Stomach (tissue), 19 donors: ENCODE data around the gene ITGAE. TPM values are rescaled to one million over a fixed set of nuclear protein-coding genes. Genes with fewer than 3 reads are reported as not detected.

Experiments used
- DNase-seq, 2 donors: peaks; one replicate each; pipeline versions ENCODE4 v3.0.0 to v3.0.0-alpha.2; 2013 to 2019
- H3K27ac ChIP-seq, 5 donors: fragments of 200-600 bp in 4 of 5; sonication (generic) in 4 of 5; one replicate each; pipeline ENCODE4 v1.5.1; 2013 to 2019; ENCODE audit warnings: mild to moderate bottlenecking in 1 of 5, moderate library complexity in 1 of 5
- H3K27me3 ChIP-seq, 3 donors: fragments of 200-600 bp; sonication (generic); one replicate each; pipeline ENCODE4 v1.5.1; 2017 to 2019; ENCODE audit warnings: mixed run types in 1 of 3
- H3K36me3 ChIP-seq, 4 donors: fragments of 200-600 bp; sonication (generic); 1 replicate in 3 of 4; 2 replicates in 1 of 4; pipeline ENCODE4 v1.5.1; 2016 to 2019
- H3K4me1 ChIP-seq, 4 donors: fragments of 200-600 bp; sonication (generic); one replicate each; pipeline ENCODE4 v1.5.1; 2016 to 2019
- H3K4me3 ChIP-seq, 4 donors: fragments of 200-600 bp; sonication (generic) in 3 of 4; one replicate each; pipeline ENCODE4 v1.5.1; 2016 to 2019; ENCODE audit warnings: mild to moderate bottlenecking in 1 of 4
- H3K9me3 ChIP-seq, 4 donors: fragments of 200-600 bp; sonication (generic); one replicate each; pipeline ENCODE4 v1.5.1; 2016 to 2019
- EP300 ChIP-seq: sonication (generic); formaldehyde crosslinking; IDR thresholded peaks from one replicate; pipeline ENCODE4 v1.6.1; 2017; ENCODE audit warnings: antibody characterized with exemption
- POLR2A ChIP-seq, 4 donors: fragments of 450-650 bp; IDR thresholded peaks; one replicate each; pipeline ENCODE4 v1.6.1; 2016; ENCODE audit warnings: antibody characterized with exemption in 4 of 4, control low read depth in 2 of 4, mild to moderate bottlenecking in 1 of 4, moderate library complexity in 1 of 4
- POLR2AphosphoS5 ChIP-seq, 3 donors: sonication (generic); formaldehyde crosslinking; IDR thresholded peaks; one replicate each; pipeline ENCODE4 v1.6.1; 2016; ENCODE audit warnings: antibody characterized with exemption in 3 of 3
- WGBS, 5 donors: extraction: QIAGEN DNeasy Blood & Tissue Kit in 3 of 5; methylation state at CpG; one replicate each; pipeline versions ENCODE4 v1.1.5 to v1.1.7; 2013 to 2018; 5-methylcytosine and 5-hydroxymethylcytosine counted together
- intact Hi-C: fragments of 100-400 bp; cut with DNase I; formaldehyde crosslinking; loops from one replicate; pipeline ENCODE4 v1.15.1; 2023; ENCODE audit warnings: low total_unique reads
- long read RNA-seq, 10 donors: transcript quantifications; one replicate each; lab custom pipeline, GENCODE V29; 2026
- polyA plus RNA-seq, 3 donors: library from polyadenylated mRNA; stranded (reverse); fragments of 200-250 nt; gene quantifications; one replicate each; pipeline ENCODE4 v1.2.3, GENCODE V29; 2013
- total RNA-seq, 5 donors: library from RNA; depleted of rRNA; stranded (reverse); fragments of >200 nt; gene quantifications; one replicate each; pipeline versions ENCODE4 v1.1.0 to v1.2.3, GENCODE V29; 2014 to 2016
- TF ChIP-seq, protein P1 (sequence below), 7 experiments: fragments of 450-650 bp in 4 of 7; fragments of 200-600 bp in 3 of 7; sonication (generic) in 3 of 7; IDR thresholded peaks; one replicate each; pipeline ENCODE4 v1.5.1; 2016 to 2019; ENCODE audit warnings: antibody characterized with exemption in 7 of 7, control low read depth in 2 of 7, mild to moderate bottlenecking in 1 of 7
- donor health status: healthy with polysubstance abuse.
- donor health status: Bipolar disorder and iron deficiency.
- donor health status: healthy.

Gene ITGAE, protein sequence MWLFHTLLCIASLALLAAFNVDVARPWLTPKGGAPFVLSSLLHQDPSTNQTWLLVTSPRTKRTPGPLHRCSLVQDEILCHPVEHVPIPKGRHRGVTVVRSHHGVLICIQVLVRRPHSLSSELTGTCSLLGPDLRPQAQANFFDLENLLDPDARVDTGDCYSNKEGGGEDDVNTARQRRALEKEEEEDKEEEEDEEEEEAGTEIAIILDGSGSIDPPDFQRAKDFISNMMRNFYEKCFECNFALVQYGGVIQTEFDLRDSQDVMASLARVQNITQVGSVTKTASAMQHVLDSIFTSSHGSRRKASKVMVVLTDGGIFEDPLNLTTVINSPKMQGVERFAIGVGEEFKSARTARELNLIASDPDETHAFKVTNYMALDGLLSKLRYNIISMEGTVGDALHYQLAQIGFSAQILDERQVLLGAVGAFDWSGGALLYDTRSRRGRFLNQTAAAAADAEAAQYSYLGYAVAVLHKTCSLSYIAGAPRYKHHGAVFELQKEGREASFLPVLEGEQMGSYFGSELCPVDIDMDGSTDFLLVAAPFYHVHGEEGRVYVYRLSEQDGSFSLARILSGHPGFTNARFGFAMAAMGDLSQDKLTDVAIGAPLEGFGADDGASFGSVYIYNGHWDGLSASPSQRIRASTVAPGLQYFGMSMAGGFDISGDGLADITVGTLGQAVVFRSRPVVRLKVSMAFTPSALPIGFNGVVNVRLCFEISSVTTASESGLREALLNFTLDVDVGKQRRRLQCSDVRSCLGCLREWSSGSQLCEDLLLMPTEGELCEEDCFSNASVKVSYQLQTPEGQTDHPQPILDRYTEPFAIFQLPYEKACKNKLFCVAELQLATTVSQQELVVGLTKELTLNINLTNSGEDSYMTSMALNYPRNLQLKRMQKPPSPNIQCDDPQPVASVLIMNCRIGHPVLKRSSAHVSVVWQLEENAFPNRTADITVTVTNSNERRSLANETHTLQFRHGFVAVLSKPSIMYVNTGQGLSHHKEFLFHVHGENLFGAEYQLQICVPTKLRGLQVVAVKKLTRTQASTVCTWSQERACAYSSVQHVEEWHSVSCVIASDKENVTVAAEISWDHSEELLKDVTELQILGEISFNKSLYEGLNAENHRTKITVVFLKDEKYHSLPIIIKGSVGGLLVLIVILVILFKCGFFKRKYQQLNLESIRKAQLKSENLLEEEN
- total RNA-seq = 10 to 100 TPM in 3 of 5 donors, 1 to 10 TPM in 2; 4.5 to 39.4 (median 13.6) TPM
- 10 to 100 TPM; 36.9 to 66.8 (median 55.9) TPM for polyA plus RNA-seq
- long read RNA-seq, donor 1, transcript ITGAE-207 (4 exons, 672 nt) = major isoform, 5 of 6 reads
- long read RNA-seq, donor 1, partial matches to known transcripts = 0 of 6 reads
- long read RNA-seq, donor 1, other reads (novel, unspliced or antisense) = 0 of 6 reads
- long read RNA-seq, donor 2, transcript ITGAE-207 (4 exons, 672 nt) = major isoform, 17 of 20 reads
- long read RNA-seq, donor 2, partial matches to known transcripts = 0 of 20 reads
- long read RNA-seq, donor 2, other reads (novel, unspliced or antisense) = 0 of 20 reads
- long read RNA-seq, donor 3, transcript ITGAE-207 (4 exons, 672 nt) = major isoform, 14 of 17 reads
- long read RNA-seq, donor 3, partial matches to known transcripts = 0 of 17 reads
- long read RNA-seq, donor 3, other reads (novel, unspliced or antisense) = 0 of 17 reads
- long read RNA-seq, donor 4, partial matches to known transcripts = 0 of 1 reads
- long read RNA-seq, donor 4, other reads (novel, unspliced or antisense) = 0 of 1 reads
- long read RNA-seq, donor 5, transcript ITGAE-207 (4 exons, 672 nt) = major isoform, 16 of 26 reads
- long read RNA-seq, donor 5, partial matches to known transcripts = 5 of 26 reads
- long read RNA-seq, donor 5, other reads (novel, unspliced or antisense) = 0 of 26 reads
- long read RNA-seq, donor 6, transcript ITGAE-207 (4 exons, 672 nt) = major isoform, 41 of 50 reads
- long read RNA-seq, donor 6, partial matches to known transcripts = 0 of 50 reads
- long read RNA-seq, donor 6, other reads (novel, unspliced or antisense) = 0 of 50 reads
- long read RNA-seq, donor 7, transcript ITGAE-207 (4 exons, 672 nt) = major isoform, 20 of 24 reads
- long read RNA-seq, donor 7, partial matches to known transcripts = 0 of 24 reads
- long read RNA-seq, donor 7, other reads (novel, unspliced or antisense) = 0 of 24 reads
- long read RNA-seq, donor 8, transcript ITGAE-207 (4 exons, 672 nt) = major isoform, 22 of 23 reads
- long read RNA-seq, donor 8, partial matches to known transcripts = 0 of 23 reads
- long read RNA-seq, donor 8, other reads (novel, unspliced or antisense) = 0 of 23 reads
- long read RNA-seq, donor 9, transcript ITGAE-207 (4 exons, 672 nt) = major isoform, 20 of 26 reads
- long read RNA-seq, donor 9, partial matches to known transcripts = 0 of 26 reads
- long read RNA-seq, donor 9, other reads (novel, unspliced or antisense) = 0 of 26 reads
- long read RNA-seq, donor 10, transcript ITGAE-207 (4 exons, 672 nt) = major isoform, 12 of 12 reads
- long read RNA-seq, donor 10, partial matches to known transcripts = 0 of 12 reads
- long read RNA-seq, donor 10, other reads (novel, unspliced or antisense) = 0 of 12 reads

DNA sequence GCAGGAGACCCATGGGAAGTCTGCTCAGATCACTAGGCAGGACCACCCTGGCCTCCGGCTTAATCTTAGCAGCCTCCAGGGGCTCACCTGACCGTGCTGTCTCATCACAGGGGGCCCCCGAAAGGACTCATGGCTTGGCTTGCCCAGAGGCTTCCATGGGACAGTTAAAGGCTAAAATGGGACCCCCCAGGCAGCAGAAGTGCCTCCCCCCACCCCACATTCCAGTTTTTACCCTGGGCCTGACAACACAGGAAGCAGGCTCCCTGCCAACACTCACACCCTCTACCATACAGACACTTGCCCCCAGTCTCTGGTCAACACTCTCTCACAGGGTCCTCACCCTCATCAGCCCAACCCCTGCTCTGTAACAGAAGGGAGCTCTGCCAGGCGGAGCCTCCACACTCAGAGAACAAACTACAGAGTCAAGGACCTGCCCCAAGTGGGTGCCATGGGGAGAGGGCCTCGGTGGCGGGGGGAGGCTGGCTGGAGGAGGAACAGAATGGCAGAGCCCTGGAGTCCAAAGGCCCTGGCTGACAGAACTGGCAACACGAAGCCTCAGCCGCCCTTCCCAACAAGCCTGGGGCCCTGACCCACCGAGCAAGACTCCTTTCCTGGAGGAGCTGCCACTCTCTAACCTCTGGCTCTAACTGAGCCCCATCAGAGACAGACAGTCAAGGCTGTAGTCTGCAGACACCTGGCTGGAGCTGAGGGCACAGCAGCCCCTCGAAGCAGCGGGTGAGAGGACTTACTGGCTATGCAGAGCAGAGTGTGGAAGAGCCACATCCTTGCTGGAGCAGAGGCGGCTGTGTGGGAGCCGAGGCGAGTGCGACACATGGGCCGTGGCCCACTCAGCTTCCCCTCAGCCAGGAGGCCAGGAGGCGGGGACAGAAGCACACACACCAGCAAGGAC, at the start of gene ITGAE:
ITGAE (minus strand) TSS at position 827 of the 910 bp plus-strand sequence; CDS start at position 783, 44 bp downstream.
- intact Hi-C loops = no loop called here
- peak in 1 of 2 donors; percentile 20 for DNase-seq
- Histone ChIP-seq H3K27me3 (no peaks in the 10 kb centered on the region), H3K4me1 (peaks cover 0 to 40% (median 15%) of the 10 kb centered on the region in 4 donors), H3K36me3 (peaks cover 0 to 5% (median 3%) of the 10 kb centered on the region in 4 donors), H3K27ac (peak within 1 kb of the TSS; percentile 14 to 78 (median 74)), H3K4me3 (peak within 1 kb of the TSS in 2 of 4 donors; percentile 12 to 15), H3K9me3 (no peaks in the 10 kb centered on the region)
- TF ChIP-seq EP300 (no peak), POLR2AphosphoS5 (IDR thresholded peaks at IDR 0.05) (no peak), POLR2A (IDR thresholded peaks at IDR 0.05) (no peak)
- TF ChIP-seq, protein P1, sequence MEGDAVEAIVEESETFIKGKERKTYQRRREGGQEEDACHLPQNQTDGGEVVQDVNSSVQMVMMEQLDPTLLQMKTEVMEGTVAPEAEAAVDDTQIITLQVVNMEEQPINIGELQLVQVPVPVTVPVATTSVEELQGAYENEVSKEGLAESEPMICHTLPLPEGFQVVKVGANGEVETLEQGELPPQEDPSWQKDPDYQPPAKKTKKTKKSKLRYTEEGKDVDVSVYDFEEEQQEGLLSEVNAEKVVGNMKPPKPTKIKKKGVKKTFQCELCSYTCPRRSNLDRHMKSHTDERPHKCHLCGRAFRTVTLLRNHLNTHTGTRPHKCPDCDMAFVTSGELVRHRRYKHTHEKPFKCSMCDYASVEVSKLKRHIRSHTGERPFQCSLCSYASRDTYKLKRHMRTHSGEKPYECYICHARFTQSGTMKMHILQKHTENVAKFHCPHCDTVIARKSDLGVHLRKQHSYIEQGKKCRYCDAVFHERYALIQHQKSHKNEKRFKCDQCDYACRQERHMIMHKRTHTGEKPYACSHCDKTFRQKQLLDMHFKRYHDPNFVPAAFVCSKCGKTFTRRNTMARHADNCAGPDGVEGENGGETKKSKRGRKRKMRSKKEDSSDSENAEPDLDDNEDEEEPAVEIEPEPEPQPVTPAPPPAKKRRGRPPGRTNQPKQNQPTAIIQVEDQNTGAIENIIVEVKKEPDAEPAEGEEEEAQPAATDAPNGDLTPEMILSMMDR (IDR thresholded peaks at IDR 0.05) = no peak
- 71 to 88% (median 77%) methylated on average over 15 to 17 of the region's 17 CpGs for WGBS, 5 donors

DNA sequence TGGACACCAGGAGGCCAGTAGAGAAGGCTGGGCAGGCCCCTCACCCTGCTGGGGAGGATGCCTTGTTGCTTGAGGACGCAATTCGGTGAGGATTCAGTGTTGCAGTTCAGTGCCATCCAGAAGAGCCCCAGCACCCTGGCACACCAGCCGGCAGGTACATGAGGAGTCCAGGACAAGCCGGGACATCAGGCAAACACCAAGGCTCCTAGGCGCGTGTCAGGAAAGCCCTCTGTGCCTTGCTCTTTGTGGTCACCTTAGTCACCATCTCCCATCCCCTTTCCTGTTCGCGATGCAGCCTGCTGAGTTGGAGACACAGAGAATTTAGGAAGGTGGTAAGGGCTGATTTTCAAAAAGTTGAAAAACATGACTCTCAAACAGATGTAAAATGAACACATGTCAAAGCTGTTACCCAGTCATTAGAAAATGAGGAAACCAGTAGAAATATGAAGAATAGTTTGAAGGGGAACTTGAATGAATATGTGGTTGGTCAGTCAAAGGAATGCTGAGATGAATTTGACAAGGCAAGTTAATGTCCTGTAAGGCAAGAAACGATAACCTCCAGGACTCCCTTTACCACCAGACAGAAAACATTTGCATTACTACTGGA, 47.3 kb upstream of the ITGAE start:
- Histone ChIP-seq H3K4me3 (no peak overlapping the region), H3K9me3 (no peaks in the 10 kb centered on the region), H3K4me1 (peaks cover 12 to 26% (median 22%) of the 10 kb centered on the region in 4 donors), H3K27ac (no peak overlapping the region), H3K36me3 (peaks cover 0 to 8% (median 3%) of the 10 kb centered on the region in 4 donors), H3K27me3 (peaks cover 0 to 3% (median 0%) of the 10 kb centered on the region in 3 donors)
- no peak for DNase-seq
- intact Hi-C loops = no loop called here
- WGBS, 5 donors = 82 to 88% (median 86%) methylated on average over 7 to 9 of the region's 9 CpGs
- TF ChIP-seq POLR2AphosphoS5 (IDR thresholded peaks at IDR 0.05) (no peak), EP300 (no peak), POLR2A (IDR thresholded peaks at IDR 0.05) (no peak)
- TF ChIP-seq, protein P1 (IDR thresholded peaks at IDR 0.05) = no peak
